Suppressor macrophage (primary cell): ENCODE results near the gene ADAMTS20.
"Not testable (repeated sequence)": the region's sequence is repeated elsewhere in the genome, so short reads cannot be mapped to it uniquely, and the experiment has no call there.

Experiments
- DNase-seq, 4 experiments: peaks; one replicate each; pipeline ENCODE4 v3.0.0-alpha.2; 2020 to 2022

Gene ADAMTS20

DNA sequence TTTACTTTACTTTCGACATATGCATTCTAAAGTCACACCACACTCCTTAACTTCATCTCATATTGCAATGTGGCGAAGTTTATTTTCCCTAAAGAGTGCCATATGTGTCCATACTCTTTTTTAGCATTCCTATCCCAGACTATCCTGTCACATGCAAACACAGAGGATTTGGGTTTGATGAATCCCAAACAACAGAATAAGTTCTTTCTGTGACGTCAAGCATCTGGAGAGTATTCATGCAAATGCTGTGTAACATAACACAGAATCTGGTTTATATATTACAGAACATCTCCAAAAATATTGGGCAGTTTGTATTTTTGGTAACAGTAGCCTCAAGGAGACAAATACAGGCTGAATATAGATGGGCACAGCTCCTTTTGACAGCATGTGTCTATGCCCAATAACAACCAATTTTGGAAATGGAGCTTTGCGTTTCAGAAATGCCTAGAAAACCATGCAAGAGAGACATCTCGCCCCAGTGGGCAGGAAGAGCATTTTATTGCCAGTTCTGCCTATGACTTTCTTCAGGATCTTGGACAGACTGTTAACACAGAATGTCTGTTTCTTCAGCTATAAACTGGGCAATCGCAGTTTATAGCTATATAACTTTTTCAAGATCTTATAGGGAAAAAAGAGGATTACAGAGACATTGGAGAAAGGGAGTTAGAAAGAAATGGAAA is 190.8 kb downstream of the ADAMTS20 start:
- no peak for DNase-seq

DNA sequence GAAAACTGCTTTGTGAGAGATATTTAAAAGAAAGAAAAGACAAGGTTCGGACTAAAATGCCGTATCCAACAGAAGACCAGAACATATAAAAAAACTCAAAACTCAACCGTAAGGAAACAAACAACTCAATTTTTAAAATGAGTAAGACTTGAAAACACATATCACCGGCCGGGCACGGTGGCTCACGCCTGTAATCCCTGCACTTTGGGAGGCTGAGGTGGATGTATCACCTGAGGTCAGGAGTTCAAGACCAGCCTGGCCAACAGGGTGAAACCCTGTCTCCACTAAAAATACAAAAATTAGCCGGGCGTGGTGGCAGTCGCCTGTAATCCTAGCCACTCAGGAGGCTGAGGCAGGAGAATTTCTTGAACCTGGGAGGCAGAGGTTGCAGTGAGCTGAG is 192.0 kb downstream of the ADAMTS20 start:
- not testable (repeated sequence) for DNase-seq

DNA sequence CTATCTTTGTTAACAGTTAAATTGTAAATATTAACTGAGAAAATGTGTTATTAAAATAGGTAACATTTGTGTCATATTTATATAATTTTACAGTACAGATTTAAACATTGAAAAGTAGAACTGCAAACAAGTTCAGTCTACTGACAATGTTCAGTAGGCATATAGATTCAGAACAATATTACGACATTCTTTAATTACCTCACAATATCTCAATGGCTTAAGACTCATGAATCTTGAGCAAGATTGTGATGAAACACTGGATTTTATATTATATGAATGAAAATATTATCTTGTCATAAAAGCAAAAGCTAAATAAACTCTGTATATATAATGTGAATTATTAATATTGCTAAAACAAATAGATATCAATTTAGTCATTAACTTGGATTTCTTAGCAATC is 194.9 kb downstream of the ADAMTS20 start:
- peak in 1 of 4 experiments; percentile 5 for DNase-seq

DNA sequence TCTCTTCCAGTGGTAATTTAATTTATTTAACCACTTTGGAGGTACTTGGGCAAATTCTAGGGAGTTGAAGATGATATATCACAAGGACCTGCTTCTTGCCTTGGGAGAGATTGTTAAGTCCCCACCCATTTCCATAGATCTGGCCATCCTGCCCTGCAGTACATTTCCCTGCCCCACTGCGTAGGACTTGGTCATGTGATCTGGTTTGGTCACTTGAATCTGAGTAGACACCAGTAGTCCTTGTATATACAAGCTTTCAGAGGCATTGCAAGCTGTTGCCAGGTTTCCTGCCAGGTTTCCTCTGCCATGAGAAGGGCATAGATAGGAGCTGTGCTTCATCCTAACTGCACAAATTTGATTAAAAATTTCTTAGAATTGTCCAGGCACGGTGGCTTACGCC is 200.0 kb downstream of the ADAMTS20 start:
- peak in 2 of 4 experiments; percentile 8 to 9 for DNase-seq

DNA sequence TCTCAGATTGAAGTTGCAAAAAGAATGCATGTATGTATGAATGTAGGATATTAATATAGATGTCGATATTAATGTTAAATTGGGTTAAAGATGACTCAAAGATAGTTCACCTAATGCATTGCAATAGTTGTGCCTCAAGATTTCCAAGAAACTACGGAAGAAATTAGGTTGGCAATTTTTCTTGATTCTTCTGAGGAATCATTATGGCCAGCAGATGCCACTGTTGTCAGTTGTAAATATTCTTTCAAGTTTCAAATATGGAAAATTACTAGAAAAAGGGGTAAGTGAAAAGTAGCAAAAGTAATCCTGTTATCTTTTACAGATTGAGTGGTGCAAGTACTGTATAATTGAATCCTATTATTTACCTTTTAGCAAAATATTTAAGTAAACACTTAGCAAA is 202.1 kb downstream of the ADAMTS20 start:
- no peak for DNase-seq

DNA sequence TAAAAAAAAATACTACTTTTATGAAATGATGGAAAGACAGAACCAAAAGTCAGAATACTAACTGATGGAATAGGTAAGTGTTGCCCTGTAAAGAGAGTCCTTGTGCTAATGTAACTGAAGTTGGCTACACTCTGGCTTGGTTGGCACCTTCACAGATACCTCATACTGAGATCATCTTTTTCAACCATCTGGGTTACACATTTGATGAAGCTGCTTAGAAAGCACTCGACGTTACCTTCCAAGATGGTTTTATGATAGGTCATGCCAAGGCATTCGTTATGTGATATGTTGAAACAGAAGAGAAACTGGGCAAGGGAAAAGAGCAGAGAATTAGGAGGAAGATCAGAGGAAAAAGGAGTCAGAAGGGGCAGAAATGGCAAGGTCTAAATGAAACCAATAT is 203.8 kb downstream of the ADAMTS20 start:
- DNase-seq, result no peak

DNA sequence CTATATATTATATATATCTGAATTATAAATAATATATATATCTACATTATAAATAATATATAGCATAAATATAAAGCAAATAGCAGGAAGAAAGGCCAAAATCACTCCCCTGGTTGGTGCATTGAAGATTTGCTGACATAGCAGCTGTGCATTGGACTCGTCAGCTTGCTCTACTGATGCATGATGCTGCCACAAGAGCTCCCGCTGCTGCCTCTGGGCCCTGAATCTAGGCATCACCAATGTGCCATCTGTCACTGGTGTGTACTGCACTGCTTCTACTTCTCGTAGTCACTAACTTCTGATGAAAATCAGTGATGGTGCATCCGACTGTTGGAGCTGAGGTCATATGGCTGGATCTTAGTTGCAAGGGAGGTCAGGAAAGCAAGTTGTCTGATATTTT is 205.0 kb downstream of the ADAMTS20 start:
- no peak for DNase-seq

DNA sequence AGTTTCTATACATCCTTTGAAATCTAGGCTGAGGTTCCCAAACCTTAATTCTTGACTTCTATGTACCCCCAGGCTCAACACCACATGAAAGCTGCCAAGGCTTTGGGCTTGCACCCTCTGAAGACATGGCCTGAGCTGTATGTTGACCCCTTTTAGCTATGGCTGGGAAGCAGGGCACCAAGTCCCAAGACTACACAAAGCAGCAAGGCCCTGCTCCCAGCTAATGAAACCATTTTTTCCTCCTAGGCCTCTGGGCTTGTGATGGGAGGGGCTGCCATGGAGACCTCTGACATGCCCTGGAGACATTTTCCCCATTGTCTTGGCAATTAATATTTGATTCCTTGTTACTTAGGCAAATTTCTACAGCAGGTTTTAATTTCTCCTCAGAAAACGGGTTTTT is 207.0 kb downstream of the ADAMTS20 start:
- no peak for DNase-seq

DNA sequence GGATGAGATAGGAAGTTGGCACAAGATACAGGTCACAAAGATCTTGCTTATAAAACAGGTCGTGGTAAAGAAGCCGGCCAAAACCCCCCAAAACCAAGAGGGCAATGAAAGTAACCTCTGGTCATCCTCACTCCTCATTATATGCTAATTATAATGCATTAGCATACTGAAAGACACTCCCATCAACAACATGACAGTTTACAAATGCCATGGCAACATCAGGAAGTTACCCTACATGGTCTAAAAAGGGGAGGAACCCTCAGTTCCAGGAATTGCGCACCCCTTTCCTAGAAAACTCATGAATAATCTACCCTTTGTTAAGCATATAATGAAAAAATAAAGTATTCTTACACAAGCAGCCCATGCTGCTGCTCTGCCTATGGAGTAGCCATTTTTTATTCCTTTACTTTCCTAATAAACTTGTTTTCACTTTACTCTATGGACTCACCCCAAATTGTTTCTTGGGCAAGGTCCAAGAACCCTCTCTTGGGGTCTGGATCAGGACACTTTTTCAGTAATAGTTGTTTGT is 210.2 kb downstream of the ADAMTS20 start:
- not testable (repeated sequence) for DNase-seq

DNA sequence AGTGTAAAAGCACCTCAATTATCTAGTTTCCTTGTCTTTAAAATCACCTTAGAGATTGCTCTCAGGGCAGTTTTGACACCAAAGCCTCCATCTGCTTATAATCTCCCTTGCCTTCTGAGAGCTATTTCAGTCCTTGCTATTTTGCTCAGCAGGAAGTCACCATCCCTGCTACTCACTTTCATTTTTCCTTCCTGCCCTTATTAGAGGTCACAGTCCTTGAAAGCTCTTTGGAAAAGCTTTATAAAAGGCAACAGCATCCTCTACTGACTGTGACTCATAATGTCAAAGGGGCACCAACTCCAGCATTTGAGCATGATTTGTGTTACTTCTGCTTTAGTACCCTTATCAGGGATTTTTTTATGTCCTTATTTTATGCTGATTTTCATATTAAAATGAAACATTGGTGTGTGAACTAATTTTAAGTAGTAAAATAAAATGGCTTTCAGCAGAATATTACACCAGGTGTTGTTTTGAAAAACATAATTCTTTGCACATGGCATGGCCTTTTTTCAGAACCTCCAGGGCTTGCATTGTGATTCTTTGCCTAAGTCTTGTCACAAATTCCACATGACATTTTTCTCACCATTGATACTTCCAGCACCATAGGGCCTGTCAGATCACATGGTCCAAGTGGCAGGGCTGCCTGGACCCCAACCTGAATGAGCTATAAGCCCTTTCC is 213.0 kb downstream of the ADAMTS20 start:
- peak; percentile 43 to 78 (median 58) for DNase-seq

DNA sequence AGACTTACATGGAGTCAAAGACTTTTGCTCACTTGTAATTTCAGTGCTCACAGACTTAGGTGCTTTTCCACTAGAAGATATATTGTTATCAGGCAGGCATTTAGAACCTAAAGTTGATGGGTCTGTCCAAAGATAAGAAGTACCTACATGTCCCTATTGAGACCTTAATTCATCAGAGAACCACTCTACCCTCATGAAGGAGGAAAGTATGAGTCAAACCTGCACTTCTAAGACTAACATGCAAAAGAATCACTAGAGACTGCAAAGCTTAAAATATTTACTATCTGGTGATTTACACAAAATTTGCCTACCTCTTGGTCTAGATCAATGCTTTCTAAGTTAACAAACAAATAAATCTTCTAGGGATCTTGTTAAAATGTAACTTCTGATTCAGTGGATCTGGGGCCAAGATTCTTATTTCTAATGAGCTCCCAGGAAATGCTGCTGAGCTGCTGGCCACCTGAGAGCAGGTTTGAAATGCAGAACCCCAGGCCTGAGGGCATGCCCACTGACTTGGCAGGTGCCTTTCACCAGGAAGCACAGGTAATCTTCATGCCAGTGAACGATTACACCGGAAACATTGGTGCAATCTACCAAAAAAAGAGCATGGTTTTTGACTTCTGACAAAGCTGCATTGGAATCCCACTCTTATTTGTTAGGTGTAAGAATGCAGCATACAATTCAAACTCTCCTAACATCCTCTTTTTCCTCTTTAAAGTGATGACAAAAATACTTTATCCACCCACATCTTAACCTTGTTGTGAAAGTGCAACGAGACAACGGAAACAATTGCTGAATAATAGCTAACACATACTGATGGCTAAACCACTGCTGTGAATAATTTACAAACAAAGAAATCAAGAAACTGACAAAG is 214.2 kb downstream of the ADAMTS20 start:
- peak in 3 of 4 experiments; percentile 12 to 59 (median 38) for DNase-seq

DNA sequence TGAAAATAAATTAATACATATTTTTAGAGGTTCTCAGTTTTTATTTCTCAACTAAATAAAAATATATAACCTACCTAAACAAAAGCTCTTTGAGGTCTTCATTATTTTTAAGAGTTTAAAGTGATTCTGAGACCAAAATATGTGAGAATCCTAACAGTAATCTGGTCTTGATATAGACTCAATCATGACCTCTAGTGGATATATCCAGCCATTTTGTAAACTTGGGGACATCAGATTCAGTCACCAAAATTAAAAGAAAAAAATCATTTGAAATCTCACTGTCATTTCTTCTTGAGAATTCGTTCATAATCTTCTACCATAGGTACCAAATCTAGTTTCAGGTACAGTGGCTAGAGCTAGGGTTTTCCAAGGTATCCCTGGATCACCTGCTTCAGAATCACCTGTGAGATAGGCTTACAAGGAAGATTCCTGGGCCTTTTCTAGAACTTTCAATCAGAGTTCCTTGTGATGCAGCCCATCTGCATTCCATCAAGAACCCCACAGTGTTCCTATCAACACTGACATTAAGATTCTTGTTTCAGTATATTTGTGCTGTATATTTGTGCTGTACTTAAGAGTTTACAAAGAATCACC is 214.9 kb downstream of the ADAMTS20 start:
- peak in 2 of 4 experiments; percentile 36 to 39 for DNase-seq

DNA sequence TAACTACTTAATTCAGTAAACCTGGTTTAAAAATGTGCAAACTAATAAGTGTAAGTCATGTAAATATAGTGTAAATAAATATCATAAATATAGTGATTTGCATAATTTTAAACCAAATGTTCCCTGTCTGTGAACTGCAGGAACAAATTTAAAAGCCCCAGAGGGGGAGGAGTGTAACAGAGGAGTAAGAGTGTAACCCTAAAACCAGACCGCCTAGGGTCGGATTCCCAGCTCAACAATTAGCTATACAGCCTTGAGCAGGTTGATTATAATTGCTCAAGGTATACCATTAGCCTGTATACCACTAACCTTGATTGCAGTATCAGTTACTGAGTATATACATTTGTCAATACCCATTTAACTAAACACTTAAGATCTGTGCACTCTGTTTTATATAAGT is 218.4 kb downstream of the ADAMTS20 start:
- no peak for DNase-seq

DNA sequence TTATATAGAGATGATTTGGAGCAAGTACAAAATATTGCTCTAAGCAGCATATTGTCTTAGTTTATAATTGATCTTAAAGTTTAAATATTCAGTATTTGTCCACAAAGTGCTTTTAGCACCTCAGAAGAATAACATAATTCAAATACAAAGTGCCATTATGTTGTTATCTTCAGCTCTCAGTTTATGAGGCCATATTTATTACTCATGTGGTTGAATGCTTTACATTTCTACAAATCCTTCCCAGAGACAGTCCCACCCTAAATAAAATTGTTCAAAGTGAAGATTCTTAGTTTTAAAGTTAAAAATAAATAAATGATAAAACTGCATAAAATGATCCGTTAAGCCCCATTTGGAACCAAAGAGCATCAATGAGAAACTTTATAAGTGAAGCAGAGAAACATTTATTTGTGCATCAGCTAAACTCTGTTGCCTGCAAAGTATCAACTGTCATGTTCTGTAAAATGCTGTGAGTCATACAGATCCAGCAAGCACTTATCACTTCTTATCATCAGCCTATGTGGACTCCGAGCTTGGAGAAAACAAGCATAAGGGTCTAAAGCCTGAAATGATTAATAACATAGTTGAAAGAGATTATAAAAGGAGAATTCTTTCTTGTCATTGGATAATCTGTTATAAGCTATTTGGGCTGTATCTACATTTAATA is 218.9 kb downstream of the ADAMTS20 start:
- no peak for DNase-seq

DNA sequence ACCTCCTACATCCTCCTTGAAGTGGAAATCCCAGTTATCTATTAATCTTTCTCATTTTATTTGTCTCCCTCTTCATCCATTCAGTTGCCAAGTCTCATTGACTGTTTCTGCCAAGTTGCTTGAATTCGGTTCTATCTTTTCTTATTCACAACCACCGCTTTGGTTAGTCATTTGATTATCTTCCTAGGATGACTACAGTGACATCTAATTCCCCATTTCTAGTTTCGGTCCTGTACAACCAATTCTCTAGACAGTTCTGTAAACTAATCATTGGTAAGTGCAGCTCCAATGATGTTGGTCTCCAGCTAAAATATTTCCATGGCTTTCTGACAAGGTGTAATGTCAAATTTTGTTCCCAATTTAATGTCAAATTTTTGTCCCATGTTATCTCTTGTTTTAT is 220.1 kb downstream of the ADAMTS20 start:
- DNase-seq, result no peak

DNA sequence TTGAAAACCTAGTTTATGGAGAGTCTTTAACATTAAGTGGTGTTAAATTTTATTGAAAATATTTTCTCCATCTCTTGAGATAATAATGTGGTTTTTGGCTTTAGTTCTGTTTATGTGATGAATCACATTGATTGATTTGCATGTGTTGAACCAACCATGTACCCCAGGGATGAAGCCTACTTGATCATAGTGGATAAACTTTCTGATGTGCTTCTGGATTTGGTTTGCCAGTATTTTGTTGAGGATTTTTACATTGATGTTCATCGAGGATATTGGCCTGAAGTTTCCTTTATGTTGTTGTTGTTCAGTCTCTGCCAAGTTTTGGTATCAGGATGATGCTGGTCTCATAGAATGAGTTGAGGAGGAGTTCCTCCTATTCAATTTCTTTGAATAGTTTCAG is 222.6 kb downstream of the ADAMTS20 start:
- DNase-seq, result no peak

DNA sequence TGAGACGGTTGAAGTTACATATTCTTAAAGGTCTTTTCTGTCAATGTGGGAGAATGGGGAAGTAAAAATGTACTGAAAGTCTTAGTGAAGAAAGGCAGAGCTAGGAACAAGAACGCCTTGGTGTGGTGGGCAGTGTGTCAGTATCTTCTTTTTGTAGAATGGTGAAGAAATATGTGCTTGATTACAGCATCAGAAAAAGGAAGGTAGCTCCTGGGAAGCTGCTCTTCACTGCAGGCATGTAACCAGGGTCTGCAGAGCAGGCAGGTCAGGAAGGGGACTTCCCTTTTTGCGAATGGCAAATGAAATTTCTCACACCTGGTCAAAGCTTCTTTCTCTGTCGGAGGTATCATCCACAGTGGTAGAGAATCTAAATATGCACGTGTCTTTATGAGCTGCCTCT is 226.2 kb downstream of the ADAMTS20 start:
- DNase-seq, result peak; percentile 7 to 49 (median 24)

DNA sequence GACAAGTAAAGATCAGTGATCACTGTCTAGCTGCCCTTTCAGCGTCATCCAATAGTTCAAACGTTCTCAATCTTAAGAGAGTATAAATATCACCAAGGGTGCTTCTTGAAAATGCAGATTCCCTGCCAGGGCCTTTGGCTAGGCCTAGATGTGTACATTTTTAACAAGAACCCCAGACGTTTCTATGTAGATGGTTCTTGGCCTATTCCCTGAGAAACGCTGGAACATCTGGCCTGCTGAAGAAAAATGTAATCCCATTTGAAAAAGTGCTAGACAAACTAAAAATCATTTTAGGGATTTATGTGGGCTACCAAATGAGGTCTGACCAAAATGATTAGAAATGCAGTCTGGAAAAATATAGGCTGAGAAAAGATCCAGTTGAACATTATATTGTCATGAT is 231.7 kb downstream of the ADAMTS20 start:
- no peak for DNase-seq

DNA sequence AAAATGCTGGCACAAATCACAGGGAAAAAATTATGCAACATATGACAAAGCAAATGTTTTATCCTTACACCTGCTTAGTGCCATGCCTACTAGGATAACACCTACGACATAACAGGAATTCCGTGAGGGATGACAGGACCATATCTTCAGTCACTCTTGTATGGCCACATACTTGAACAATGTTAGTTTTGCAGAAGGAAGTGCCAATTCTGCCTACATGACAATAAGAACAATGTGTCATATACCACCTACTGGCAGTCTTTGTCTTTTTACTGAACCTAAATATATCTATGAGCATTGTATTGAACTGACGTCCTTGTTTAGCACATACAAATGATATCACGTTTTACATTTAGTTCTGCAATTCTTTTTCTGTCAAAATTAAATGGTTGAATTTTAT is 234.0 kb downstream of the ADAMTS20 start:
- peak in 3 of 4 experiments; percentile 4 to 58 (median 39) for DNase-seq

DNA sequence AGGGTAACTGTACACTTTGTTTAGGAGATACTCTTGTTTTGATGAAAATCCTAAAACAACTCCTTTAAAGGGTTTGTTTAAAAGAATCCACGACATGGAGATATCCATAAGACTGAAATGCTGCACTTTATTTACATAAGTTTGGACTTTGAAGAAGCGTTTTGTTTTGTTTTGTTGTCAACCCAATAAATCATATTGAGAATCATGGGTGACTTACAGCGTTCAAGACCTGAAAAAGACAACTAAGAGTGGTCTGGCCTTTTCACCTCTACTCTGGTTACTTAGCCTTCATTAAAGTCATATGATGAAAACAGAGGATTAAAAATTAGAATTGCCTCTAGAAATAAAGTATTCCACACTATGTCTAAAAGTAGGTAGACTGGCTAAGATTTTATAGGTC is 234.8 kb downstream of the ADAMTS20 start:
- no peak for DNase-seq

DNA sequence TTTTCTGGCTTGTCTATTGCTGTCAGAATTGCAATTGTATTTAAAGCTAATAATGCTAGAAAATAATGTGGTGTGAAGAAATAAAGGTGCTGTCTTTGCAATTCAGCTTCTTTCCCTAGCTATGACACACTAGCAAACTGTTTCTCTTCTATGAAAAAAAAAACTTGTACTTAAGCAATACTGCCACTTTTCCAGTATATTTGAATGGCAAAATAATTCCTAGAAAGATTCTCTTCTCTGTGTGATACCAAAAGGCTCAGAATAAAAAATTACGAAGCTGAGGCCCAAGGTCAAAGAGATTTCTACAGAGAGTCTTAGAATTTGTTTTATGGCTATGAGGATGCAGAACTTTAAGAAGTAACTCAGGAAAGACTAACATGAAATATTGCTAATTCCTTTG is 235.5 kb downstream of the ADAMTS20 start:
- no peak for DNase-seq

DNA sequence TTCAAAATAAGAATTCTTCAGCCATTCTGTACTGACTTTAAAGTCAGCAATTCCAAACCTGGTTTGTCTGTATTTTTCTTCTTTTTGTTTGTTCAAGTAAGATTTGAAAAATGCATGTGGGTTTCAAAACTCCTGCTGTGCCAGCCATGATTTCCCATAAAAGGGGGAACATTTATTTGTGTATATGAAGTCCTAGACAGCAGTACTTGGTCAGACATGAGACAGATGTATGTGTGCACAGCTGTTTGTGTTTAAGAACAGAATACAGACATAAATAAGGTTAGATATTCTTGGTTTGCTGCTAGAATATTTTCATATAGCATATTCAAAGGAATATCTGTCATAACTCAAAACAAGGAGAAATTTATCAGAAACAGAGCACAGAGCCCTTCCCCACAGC is 236.0 kb downstream of the ADAMTS20 start:
- no peak for DNase-seq
